Measurements from ENCODE around the gene RYR1.

Gene RYR1

DNA sequence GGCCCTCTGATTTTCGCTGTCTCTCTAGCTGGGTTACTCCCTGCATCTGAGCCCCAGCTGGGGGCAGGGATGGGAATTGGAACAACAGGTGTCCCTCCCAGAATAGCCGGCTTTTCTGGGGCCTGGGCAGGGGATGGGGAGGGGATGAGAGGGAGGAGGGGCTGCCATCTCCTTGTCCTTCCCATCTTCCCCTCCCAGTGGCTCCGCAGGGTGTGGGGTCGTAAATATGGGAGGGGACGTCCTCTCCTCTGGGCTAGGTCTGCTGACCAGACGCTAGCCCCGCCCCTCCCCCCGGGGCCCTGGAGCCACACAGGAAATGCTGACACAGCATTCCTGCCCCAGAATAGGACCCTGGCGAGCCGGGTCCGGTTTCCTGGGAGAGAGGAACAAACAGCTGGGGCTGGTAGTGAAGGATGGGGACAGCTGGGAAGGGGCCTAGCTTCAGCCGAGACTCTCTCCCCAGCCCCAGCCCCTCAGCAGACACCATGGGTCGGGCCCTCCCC, 1.1 kb downstream of the RYR1 start:
- TF ChIP-seq REST (IDR thresholded peaks at IDR 0.05; ENCODE audit: insufficient replicate concordance, low read depth), result no peak
- TF ChIP-seq, protein P1, sequence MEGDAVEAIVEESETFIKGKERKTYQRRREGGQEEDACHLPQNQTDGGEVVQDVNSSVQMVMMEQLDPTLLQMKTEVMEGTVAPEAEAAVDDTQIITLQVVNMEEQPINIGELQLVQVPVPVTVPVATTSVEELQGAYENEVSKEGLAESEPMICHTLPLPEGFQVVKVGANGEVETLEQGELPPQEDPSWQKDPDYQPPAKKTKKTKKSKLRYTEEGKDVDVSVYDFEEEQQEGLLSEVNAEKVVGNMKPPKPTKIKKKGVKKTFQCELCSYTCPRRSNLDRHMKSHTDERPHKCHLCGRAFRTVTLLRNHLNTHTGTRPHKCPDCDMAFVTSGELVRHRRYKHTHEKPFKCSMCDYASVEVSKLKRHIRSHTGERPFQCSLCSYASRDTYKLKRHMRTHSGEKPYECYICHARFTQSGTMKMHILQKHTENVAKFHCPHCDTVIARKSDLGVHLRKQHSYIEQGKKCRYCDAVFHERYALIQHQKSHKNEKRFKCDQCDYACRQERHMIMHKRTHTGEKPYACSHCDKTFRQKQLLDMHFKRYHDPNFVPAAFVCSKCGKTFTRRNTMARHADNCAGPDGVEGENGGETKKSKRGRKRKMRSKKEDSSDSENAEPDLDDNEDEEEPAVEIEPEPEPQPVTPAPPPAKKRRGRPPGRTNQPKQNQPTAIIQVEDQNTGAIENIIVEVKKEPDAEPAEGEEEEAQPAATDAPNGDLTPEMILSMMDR (IDR thresholded peaks at IDR 0.05; ENCODE audit: insufficient read depth, low read length), result no peak
- TF ChIP-seq GABPA (IDR thresholded peaks at IDR 0.05; ENCODE audit: low read depth), result no peak
- peaks cover 2% of the 10 kb centered on the region for H3K27me3 ChIP-seq (ENCODE audit: insufficient read depth, poor library complexity, severe bottlenecking)
- DNase-seq (ENCODE audit: low read depth in 1 of 2, low spot score in 1 of 2), result no peak
- H3K4me3 ChIP-seq (replicated peaks; ENCODE audit: insufficient read depth, low read length), result no peak overlapping the region
- H3K27ac ChIP-seq (replicated peaks), result no peak overlapping the region

GRCh38 chr19:38437295-38437694, 3.8 kb downstream of the RYR1 start:
- no peak for DNase-seq (ENCODE audit: low read depth in 1 of 2, low spot score in 1 of 2)
- Histone ChIP-seq H3K4me3 (replicated peaks; ENCODE audit: insufficient read depth, low read length) (no peak overlapping the region), H3K27ac (replicated peaks) (no peak overlapping the region), H3K27me3 (ENCODE audit: insufficient read depth, poor library complexity, severe bottlenecking) (peaks cover 2% of the 10 kb centered on the region)
- TF ChIP-seq SPI1 (IDR thresholded peaks at IDR 0.05; ENCODE audit: borderline replicate concordance, low read depth) (no peak), POLR2AphosphoS5 (IDR thresholded peaks at IDR 0.05; ENCODE audit: low read depth) (no peak), REST (IDR thresholded peaks at IDR 0.05; ENCODE audit: insufficient replicate concordance, low read depth) (no peak), GABPA (IDR thresholded peaks at IDR 0.05; ENCODE audit: low read depth) (no peak)
- TF ChIP-seq, protein P1 (IDR thresholded peaks at IDR 0.05; ENCODE audit: insufficient read depth, low read length), result no peak

- no peak for DNase-seq (ENCODE audit: low read depth in 1 of 2, low spot score in 1 of 2)
- Histone ChIP-seq H3K27ac (replicated peaks) (no peak overlapping the region), H3K4me3 (replicated peaks; ENCODE audit: insufficient read depth, low read length) (no peak overlapping the region), H3K27me3 (ENCODE audit: insufficient read depth, poor library complexity, severe bottlenecking) (peaks cover 2% of the 10 kb centered on the region)
- TF ChIP-seq, protein P1 (IDR thresholded peaks at IDR 0.05; ENCODE audit: insufficient read depth, low read length), result no peak
- TF ChIP-seq SPI1 (IDR thresholded peaks at IDR 0.05; ENCODE audit: borderline replicate concordance, low read depth), result no peak
- no peak for TF ChIP-seq POLR2AphosphoS5 (IDR thresholded peaks at IDR 0.05; ENCODE audit: low read depth)
- TF ChIP-seq GABPA (IDR thresholded peaks at IDR 0.05; ENCODE audit: low read depth), result no peak
- TF ChIP-seq REST (IDR thresholded peaks at IDR 0.05; ENCODE audit: insufficient replicate concordance, low read depth), result no peak
Measured at GRCh38 chr19:38437917-38438316, 4.4 kb downstream of the RYR1 start.

Data from HL-60 (cell line).